Hair follicle dermal papilla cell (primary cell): ENCODE data around the gene ARMC8. TPM values are rescaled to one million over a fixed set of nuclear protein-coding genes. Genes with fewer than 3 reads are reported as not detected.

Source experiments
- total RNA-seq: library from RNA; depleted of rRNA; stranded (reverse); fragments of >200 nt; gene quantifications from 2 replicates; pipeline ENCODE4 v1.2.3, GENCODE V29; 2012

ARMC8 gene
- total RNA-seq, result 38.4 and 48.5 TPM in 2 replicates

GRCh38 chr3:138187296-138188012 lies at the start of gene ARMC8:
ARMC8 (plus strand) TSS chr3:138187301; CDS start chr3:138187555, 254 bp downstream.

GRCh38 chr3:138174421-138175131 lies 12.5 kb upstream of the ARMC8 start, which contains the start of gene DBR1:
DBR1 (minus strand) TSS chr3:138174921; CDS start chr3:138174795, 126 bp downstream.

GRCh38 chr3:138329127-138329983 lies 142.3 kb downstream of the ARMC8 start, which contains the start of gene NME9:
NME9 (minus strand) TSS chr3:138329851; CDS start chr3:138329335, 516 bp downstream.

Other genes starting within 250 kb of the ARMC8 start
- gene CLDN18, start 177.1 kb upstream of the ARMC8 start, total RNA-seq, result under 0.01 TPM in 1 of 2 replicates, not detected in the other
- 37.4 and 47.5 TPM in 2 replicates for gene DZIP1L, start 71.7 kb upstream of the ARMC8 start, total RNA-seq
- gene A4GNT, start 54.9 kb upstream of the ARMC8 start, total RNA-seq, result not detected in 2 replicates
- 12.8 and 16.6 TPM in 2 replicates for gene DBR1, start 12.4 kb upstream of the ARMC8 start, total RNA-seq
- not detected in 2 replicates for gene NME9, start 142.6 kb downstream of the ARMC8 start, total RNA-seq
- gene MRAS, start 161.3 kb downstream of the ARMC8 start, total RNA-seq, result 42.9 and 58.9 TPM in 2 replicates
- 0.49 and 0.97 TPM in 2 replicates for gene ESYT3, start 247.3 kb downstream of the ARMC8 start, total RNA-seq